GM18870 (cell line): ENCODE data around the gene MICB.
A peak's percentile ranks its signal among the peaks of the same experiment; 100 is the strongest.
"Not testable (repeated sequence)": the region's sequence is repeated elsewhere in the genome, so short reads cannot be mapped to it uniquely, and the experiment has no call there.

ENCODE experiments used
- ATAC-seq: cut with Tn5 transposase; IDR thresholded peaks from one replicate; pipeline ENCODE4 v1.9.1; 2021; ENCODE audit warnings: moderate library complexity; ENCODE audit not compliant: unreplicated experiment

The MICB gene

DNA sequence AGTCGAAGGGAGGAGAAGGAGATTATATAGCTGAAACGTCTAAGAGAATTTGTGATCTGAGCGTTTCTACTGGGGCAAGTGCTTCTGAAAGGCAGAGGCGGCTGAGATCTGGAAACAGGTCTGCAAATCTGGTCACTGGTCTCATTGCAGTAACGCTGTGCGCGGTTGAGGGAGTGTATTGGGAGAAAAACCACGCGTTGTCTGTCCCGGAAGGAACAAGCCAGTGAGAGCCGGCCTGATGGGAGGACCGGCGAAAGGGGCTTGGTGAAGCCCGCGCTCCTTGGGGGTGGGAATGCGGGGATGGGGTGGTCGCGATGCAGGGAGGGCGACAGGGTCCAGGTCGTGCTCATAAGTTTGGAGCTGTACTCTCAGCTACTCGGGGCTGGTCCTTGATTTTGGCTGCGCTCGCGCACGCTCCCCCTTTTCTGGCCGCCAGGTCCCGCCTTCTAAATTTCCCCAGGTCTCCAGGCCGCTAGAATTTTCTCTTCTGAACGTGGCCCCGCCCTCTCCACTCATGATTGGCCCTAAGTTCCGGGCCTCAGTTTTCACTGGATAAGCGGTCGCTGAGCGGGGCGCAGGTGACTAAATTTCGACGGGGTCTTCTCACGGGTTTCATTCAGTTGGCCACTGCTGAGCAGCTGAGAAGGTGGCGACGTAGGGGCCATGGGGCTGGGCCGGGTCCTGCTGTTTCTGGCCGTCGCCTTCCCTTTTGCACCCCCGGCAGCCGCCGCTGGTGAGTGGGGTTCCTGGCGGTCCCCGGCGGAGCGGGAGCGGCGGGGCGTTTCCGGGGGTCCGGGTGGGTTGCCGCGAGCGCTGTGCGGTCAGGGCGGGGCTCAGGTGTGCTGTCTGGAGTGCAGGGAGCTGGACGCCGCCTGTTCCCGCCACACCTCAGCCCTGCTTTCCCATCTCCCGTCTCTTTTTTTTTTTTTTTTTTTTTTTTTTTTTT, at the start of gene MICB:
TSS of gene MICB (plus strand) at position 615 of the 946 bp plus-strand sequence. CDS start at position 664, 49 bp downstream.
- peak; percentile 52 for ATAC-seq

- ATAC-seq: no peak
These were observed 47.2 kb upstream of the MICB start for GRCh38 chr6:31450751-31451150.

DNA sequence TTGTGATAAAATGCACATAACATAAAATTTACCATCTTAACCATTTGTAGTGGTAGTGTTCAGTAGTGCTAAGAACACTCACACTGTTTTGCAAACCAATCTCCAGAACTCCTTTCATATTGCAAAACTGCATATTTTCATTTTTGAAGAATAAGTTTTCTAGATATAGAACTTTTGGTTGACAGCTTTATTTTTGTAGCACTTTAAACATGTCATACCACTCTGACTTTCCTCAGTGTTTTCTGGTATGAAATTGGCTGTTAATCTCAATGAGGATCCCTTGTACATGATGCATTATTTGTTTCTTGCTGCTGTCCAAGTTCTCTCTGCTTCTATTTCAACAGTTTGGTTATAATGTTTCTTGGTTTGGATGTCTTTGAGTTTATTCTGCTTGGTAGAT, 45.1 kb upstream of the MICB start:
- ATAC-seq: no peak

DNA sequence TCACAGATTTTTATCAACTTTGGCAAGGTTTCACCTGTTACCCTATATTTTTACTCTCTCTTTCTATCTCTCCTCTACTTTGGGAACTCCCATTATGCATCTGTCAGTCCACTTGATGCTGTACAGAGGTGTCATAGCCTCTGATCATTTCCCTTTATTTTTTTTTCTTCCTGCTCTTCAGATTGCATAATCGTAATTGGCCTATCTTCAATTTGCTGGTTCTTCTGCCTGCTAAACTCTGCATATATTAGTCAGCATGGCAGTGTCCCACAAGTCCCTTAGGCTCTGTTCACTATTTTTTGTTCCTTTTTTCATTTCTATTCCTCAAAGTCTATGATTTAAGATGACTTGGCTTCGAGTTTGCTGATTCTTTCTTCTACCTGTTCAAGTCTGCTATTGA, 44.7 kb upstream of the MICB start:
- ATAC-seq: no peak

DNA sequence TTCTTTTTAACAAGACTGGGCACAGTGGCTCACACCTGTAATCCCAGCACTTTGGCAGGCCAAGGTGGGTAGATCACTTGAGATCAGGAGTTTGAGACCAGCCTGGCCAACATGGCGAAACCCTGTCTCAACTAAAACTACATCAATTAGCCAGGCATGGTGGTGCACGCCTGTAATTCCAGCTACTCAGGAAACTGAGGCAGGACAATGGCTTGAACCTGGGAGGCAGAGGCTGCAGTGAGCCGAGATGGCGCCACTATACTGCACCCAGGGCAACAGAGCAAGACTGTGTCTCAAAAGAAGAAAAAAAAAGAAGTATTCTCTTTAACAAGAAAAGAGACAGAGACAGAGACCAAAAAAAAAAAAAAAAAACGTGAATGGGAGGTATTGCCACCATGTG, 38.1 kb upstream of the MICB start:
- ATAC-seq: not testable (repeated sequence)

DNA sequence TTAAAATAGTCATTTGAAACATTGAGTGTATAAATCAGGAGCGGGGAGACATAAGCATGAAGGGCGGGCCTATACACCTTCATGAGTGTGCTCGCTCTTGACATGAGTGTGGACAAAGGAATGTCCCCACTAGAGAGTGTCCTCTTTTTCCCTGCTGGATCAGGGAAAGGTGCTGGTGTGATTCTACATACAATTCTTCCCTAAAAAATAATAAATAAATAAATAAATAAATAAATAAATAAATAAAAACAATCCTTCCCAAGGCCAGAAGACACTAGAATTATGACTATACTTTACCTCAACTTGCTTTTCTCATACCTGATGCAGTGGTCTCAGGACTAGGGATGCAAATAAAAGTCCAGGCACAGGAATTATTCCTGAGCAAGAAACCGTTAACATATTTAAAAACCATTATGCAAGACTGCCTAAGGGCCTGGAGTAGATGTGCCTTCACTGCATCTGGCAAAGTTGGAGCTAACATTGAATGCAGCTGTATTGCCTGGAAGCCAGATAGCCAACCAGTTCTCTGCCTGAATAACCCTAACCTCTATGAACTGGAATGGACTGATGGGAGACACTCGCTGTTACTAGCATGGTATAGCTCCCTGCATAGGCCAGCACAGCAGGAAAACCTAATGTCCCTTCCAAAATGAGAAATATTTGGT, 37.5 kb upstream of the MICB start:
- no peak for ATAC-seq

GRCh38 chr6:31462026-31462963, 35.6 kb upstream of the MICB start:
- peak; percentile 15 for ATAC-seq

GRCh38 chr6:31462964-31463870, 34.7 kb upstream of the MICB start:
- ATAC-seq: peak; percentile 83

GRCh38 chr6:31464252-31465184, 33.4 kb upstream of the MICB start:
- ATAC-seq: no peak

DNA sequence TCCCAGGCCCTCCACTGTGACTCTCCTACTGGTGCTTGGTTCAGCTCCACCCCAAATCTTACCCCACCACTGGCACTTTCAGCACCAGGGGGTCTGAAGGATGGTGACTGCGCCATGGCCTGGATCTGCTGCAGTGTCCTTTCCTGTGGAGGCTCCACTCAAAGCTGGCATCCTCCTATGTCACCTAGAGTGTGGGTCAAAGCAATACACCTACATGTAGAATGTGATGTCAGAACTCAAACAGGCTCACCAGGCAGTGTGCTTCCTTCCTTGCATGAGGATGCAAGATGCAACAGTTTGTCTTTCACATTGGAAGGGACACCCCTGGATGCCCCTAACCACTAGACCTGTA, 32.8 kb upstream of the MICB start:
- no peak for ATAC-seq

- ATAC-seq: no peak
These were observed 32.2 kb upstream of the MICB start for GRCh38 chr6:31465718-31466117.

- ATAC-seq: no peak
These were observed 31.5 kb upstream of the MICB start for GRCh38 chr6:31466466-31466865.

DNA sequence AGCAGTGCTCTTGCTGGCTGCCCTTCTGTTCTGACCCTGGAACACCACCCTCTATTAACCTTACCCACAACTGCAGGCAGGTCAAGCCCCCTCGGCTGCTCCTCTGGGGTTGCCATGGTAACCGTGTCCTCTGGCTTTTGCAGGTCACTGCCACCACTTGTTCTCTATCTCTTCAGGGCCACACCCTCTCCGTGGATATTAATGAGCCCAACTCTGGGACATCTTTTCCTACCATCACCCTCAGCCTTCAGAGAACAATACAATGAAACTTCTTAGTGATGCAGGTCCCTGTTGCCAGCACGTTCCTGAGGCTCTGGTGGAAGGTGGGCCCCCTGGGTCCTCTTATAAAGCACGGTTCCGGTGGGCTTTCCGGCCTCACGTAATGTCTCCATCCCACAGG, 30.8 kb upstream of the MICB start:
- no peak for ATAC-seq

GRCh38 chr6:31468311-31468710, 29.6 kb upstream of the MICB start:
- no peak for ATAC-seq

DNA sequence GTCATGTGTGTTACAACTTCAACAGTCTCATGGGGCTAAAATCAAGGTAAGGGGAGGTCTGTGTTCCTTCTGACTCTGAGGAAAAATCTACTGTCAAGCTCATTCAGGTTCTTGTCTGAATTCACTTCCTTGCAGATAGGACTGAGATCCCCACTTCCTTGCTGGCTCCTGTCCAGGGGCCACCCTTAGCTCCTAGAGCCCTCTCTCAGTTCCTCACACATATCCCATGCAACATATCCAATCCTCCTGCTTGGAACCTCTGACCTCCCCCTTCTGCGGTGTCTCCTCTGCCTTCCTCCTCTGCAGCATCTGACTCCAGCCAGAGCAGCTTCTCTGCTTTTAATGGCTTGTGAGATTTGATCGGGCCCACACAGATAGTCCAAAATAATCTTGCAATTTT, 27.1 kb upstream of the MICB start:
- ATAC-seq: no peak

- ATAC-seq: no peak
These were observed 26.2 kb upstream of the MICB start for GRCh38 chr6:31471711-31472110.

DNA sequence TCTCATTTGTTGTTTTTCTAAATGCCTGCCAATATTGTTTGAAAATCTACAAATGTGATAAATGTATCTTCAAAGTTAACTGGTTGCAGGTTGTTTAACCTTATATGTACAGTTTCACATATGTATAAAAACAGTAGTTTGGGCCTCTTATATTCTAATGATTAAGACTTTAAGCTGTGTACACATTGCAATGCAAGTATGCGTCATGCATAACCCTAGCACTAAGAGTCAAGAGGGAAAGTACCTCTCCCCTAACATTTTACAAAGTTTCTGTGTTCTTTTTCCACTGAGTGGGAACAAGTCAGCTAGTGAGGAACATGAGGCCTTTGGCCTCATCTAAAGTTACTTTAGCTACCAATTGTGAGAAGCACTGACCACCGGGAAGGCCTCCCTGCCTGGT, 25.7 kb upstream of the MICB start:
- no peak for ATAC-seq

GRCh38 chr6:31473244-31473643, 24.7 kb upstream of the MICB start:
- ATAC-seq: no peak
